Body of pancreas (tissue), 4 donors: ENCODE measurements around the gene TMUB1. TPM values are rescaled to one million over a fixed set of nuclear protein-coding genes. Genes with fewer than 3 reads are reported as not detected.

Experiments
- ATAC-seq: fragments of 150-250 bp; one replicate; pipeline ENCODE4 v1.9.1; 2016
- DNase-seq, 4 donors: peaks; one replicate each; pipeline ENCODE4 v3.0.0-alpha.2; 2019
- H3K27ac ChIP-seq, 4 donors: fragments of 200-600 bp; sonication (generic); 1 replicate in 3 of 4; 2 replicates in 1 of 4; pipeline versions ENCODE4 v1.5.1 to v1.6.1; 2016 to 2019; ENCODE audit warnings: mild to moderate bottlenecking in 1 of 4, mixed read lengths in 1 of 4, moderate library complexity in 1 of 4
- H3K27me3 ChIP-seq, 2 donors: fragments of 200-600 bp; sonication (generic); one replicate each; pipeline ENCODE4 v1.6.0; 2016; ENCODE audit warnings: mild to moderate bottlenecking in 1 of 2
- H3K36me3 ChIP-seq, 2 donors: fragments of 200-600 bp; sonication (generic); replicated peaks in 1 of 2; 2 replicates each; pipeline ENCODE4 v1.5.1; 2016; ENCODE audit warnings: low read depth in 2 of 2; ENCODE audit not compliant: insufficient read depth in 1 of 2
- H3K4me1 ChIP-seq: fragments of 200-600 bp; sonication (generic); one replicate; pipeline ENCODE4 v1.6.0; 2016
- H3K4me3 ChIP-seq, 2 donors: fragments of 200-600 bp; sonication (generic); 1 replicate in 1 of 2; 2 replicates in 1 of 2; pipeline ENCODE4 v1.5.1; 2016 to 2019
- H3K9me3 ChIP-seq, 3 donors: fragments of 200-600 bp; sonication (generic); 1 replicate in 2 of 3; 2 replicates in 1 of 3; pipeline ENCODE4 v1.5.1; 2016
- CTCF ChIP-seq, 7 experiments: fragments of 450-650 bp in 4 of 7; fragments of 200-600 bp in 3 of 7; sonication (generic) in 3 of 7; IDR thresholded peaks; one replicate each; pipeline ENCODE4 v1.5.1; 2016 to 2019; ENCODE audit warnings: antibody characterized with exemption in 7 of 7
- POLR2A ChIP-seq, 3 donors: fragments of 450-650 bp; IDR thresholded peaks; one replicate each; pipeline ENCODE4 v1.6.1; 2016; ENCODE audit warnings: antibody characterized with exemption in 3 of 3, mild to moderate bottlenecking in 2 of 3
- WGBS, 2 donors: methylation state at CpG; one replicate each; pipeline ENCODE4 v1.1.5; 2017; 5-methylcytosine and 5-hydroxymethylcytosine counted together
- intact Hi-C: fragments of 100-400 bp; cut with DNase I; formaldehyde crosslinking; loops from one replicate; pipeline ENCODE4 v1.15.1; 2023
- total RNA-seq, 2 donors: library from RNA; depleted of rRNA; stranded (reverse); fragments of >200 nt; gene quantifications; one replicate each; pipeline ENCODE4 v1.1.0, GENCODE V29; 2016

The TMUB1 gene
- total RNA-seq, 2 donors from 2014 or later = 34.9 to 54.2 TPM

- TF ChIP-seq POLR2A (IDR thresholded peaks at IDR 0.05) (no peak), CTCF (IDR thresholded peaks at IDR 0.05) (no peak)
- no peak overlapping the region for H3K4me3 ChIP-seq
- no peaks in the 10 kb centered on the region for H3K36me3 ChIP-seq
- ATAC-seq (no peak), DNase-seq (no peak)
- no peaks in the 10 kb centered on the region for H3K27me3 ChIP-seq
- no peaks in the 10 kb centered on the region for H3K9me3 ChIP-seq
- intact Hi-C loops = no loop called here
- peaks cover 20% of the 10 kb centered on the region for H3K4me1 ChIP-seq
- no peak overlapping the region for H3K27ac ChIP-seq
- WGBS, 2 donors = 83 to 86% methylated on average over 4 of the region's 4 CpGs
These were observed 30.2 kb downstream of the TMUB1 start for GRCh38 chr7:151053096-151053495.

- ATAC-seq (peak; percentile 83), DNase-seq (peak; percentile 61 to 73 (median 63))
- H3K9me3 ChIP-seq = no peaks in the 10 kb centered on the region
- no peak for TF ChIP-seq CTCF (IDR thresholded peaks at IDR 0.05)
- H3K4me1 ChIP-seq = peaks cover 8% of the 10 kb centered on the region
- no peaks in the 10 kb centered on the region for H3K36me3 ChIP-seq
- intact Hi-C loops = no loop called here
- H3K27me3 ChIP-seq = no peaks in the 10 kb centered on the region
- H3K27ac ChIP-seq = no peak overlapping the region
- WGBS, 2 donors = 5 to 29% methylated on average over 9 to 50 of the region's 50 CpGs
- no peak overlapping the region for H3K4me3 ChIP-seq
These were observed 32.2 kb downstream of the TMUB1 start for GRCh38 chr7:151051108-151051507.

DNA sequence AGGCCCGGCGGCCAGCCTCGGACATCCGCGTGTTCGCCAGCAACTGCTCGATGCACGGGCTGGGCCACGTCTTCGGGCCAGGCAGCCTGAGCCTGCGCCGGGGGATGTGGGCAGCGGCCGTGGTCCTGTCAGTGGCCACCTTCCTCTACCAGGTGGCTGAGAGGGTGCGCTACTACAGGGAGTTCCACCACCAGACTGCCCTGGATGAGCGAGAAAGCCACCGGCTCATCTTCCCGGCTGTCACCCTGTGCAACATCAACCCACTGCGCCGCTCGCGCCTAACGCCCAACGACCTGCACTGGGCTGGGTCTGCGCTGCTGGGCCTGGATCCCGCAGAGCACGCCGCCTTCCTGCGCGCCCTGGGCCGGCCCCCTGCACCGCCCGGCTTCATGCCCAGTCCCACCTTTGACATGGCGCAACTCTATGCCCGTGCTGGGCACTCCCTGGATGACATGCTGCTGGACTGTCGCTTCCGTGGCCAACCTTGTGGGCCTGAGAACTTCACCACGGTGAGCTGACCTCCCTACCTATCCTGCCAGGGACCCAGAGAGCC is 34.3 kb downstream of the TMUB1 start:
- H3K27ac ChIP-seq = no peak overlapping the region
- intact Hi-C loops = no loop called here
- H3K4me1 ChIP-seq = peaks cover 8% of the 10 kb centered on the region
- WGBS, 2 donors = 86 to 90% methylated on average over 20 to 34 of the region's 38 CpGs
- no peaks in the 10 kb centered on the region for H3K36me3 ChIP-seq
- no peaks in the 10 kb centered on the region for H3K9me3 ChIP-seq
- ATAC-seq (no peak), DNase-seq (no peak)
- no peak overlapping the region for H3K4me3 ChIP-seq
- TF ChIP-seq POLR2A (IDR thresholded peaks at IDR 0.05) = no peak
- TF ChIP-seq CTCF (IDR thresholded peaks at IDR 0.05) = no peak
- no peaks in the 10 kb centered on the region for H3K27me3 ChIP-seq

- ATAC-seq = no peak
- H3K27me3 ChIP-seq = no peaks in the 10 kb centered on the region
- WGBS, 2 donors = 72 to 73% methylated on average over 19 to 22 of the region's 22 CpGs
- no peak within 1 kb of the TSS for H3K27ac ChIP-seq
- H3K36me3 ChIP-seq = no peaks in the 10 kb centered on the region
- H3K9me3 ChIP-seq = no peaks in the 10 kb centered on the region
- TF ChIP-seq POLR2A (IDR thresholded peaks at IDR 0.05) (no peak), CTCF (IDR thresholded peaks at IDR 0.05) (no peak)
- intact Hi-C loops = no loop called here
- no peak for DNase-seq
- no peak within 1 kb of the TSS for H3K4me3 ChIP-seq
- peaks cover 8% of the 10 kb centered on the region for H3K4me1 ChIP-seq
These were observed 35.1 kb downstream of the TMUB1 start, which contains the start of gene ASIC3 for GRCh38 chr7:151047976-151048815. ASIC3 (plus strand) TSS chr7:151048531; CDS start chr7:151048886, 355 bp downstream.
